IMR-90 (cell line): Measurements from ENCODE around the gene C1QTNF1. TPM values are rescaled to one million over a fixed set of nuclear protein-coding genes. Genes with fewer than 3 reads are reported as not detected.

ENCODE experiments used
- ATAC-seq: fragments of 200-7000 bp; cut with Tn5 transposase; 2 replicates; pipeline ENCODE4 v1.9.1; 2020; ENCODE audit warnings: low read depth, mild to moderate bottlenecking, moderate library complexity
- BruUV-seq: library from RNA; stranded (reverse); fragments of 400-500 nt; replicated peaks from 2 replicates; lab custom pipeline; 2021; lab: Mats Ljungman, UMichigan
- CTCF ChIA-PET: fragments of 300-600 bp; formaldehyde crosslinking; extraction: SDS; loops from one replicate; lab custom pipeline; 2021; ENCODE audit warnings: antibody characterized with exemption; lab: Yijun Ruan, JAX
- POLR2A ChIA-PET: fragments of 300-600 bp; sonication (Branson Sonifier 250); formaldehyde crosslinking; loops from one replicate; lab custom pipeline; 2022; ENCODE audit warnings: antibody characterized with exemption; ENCODE audit not compliant: unreplicated experiment; lab: Charles Lee
- DNase-seq: peaks from one replicate; pipeline ENCODE4 v3.0.0; 2013
- H2AFZ ChIP-seq: replicated peaks from 2 replicates; pipeline ENCODE3; 2013; ENCODE audit warnings: low read length, mild to moderate bottlenecking; ENCODE audit not compliant: poor library complexity
- H2AK5ac ChIP-seq: 2 replicates; pipeline ENCODE4 v1.6.1; 2013; ENCODE audit warnings: low read depth, low read length, inconsistent platforms
- H2AK9ac ChIP-seq: replicated peaks from 2 replicates; pipeline ENCODE3; 2013; ENCODE audit warnings: mild to moderate bottlenecking, low read depth, low read length, moderate library complexity; ENCODE audit not compliant: poor library complexity
- H2BK120ac ChIP-seq: 2 replicates; pipeline ENCODE4 v1.6.1; 2013; ENCODE audit warnings: low read depth, low read length, inconsistent platforms
- H2BK15ac ChIP-seq: 3 replicates; pipeline ENCODE4 v1.6.1; 2013; ENCODE audit warnings: low read depth, low read length, inconsistent platforms
- H2BK20ac ChIP-seq: 2 replicates; pipeline ENCODE4 v1.6.1; 2013; ENCODE audit warnings: low read depth, mild to moderate bottlenecking, inconsistent platforms, low read length, moderate library complexity
- H2BK5ac ChIP-seq: 2 replicates; pipeline ENCODE4 v1.6.1; 2013; ENCODE audit warnings: mild to moderate bottlenecking, low read depth, low read length, inconsistent platforms; ENCODE audit not compliant: poor library complexity, severe bottlenecking
- H3K14ac ChIP-seq: replicated peaks from 2 replicates; pipeline ENCODE4 v1.6.1; 2013; ENCODE audit warnings: low read depth, low read length, inconsistent platforms
- H3K18ac ChIP-seq: 2 replicates; pipeline ENCODE4 v1.6.1; 2013; ENCODE audit warnings: low read depth, low read length, control low read depth
- H3K23ac ChIP-seq: 2 replicates; pipeline ENCODE4 v1.6.1; 2013; ENCODE audit warnings: low read depth, low read length, inconsistent platforms
- H3K27ac ChIP-seq: 2 replicates; pipeline ENCODE4 v1.5.1; 2013; ENCODE audit warnings: mild to moderate bottlenecking, control low read depth, low read length; ENCODE audit not compliant: insufficient read depth
- H3K27me3 ChIP-seq: 2 replicates; pipeline ENCODE4 v1.6.1; 2013; ENCODE audit warnings: low read length; ENCODE audit not compliant: control insufficient read depth, insufficient read depth
- H3K36me3 ChIP-seq: 2 replicates; pipeline ENCODE4 v1.6.1; 2013; ENCODE audit warnings: low read length, mixed read lengths; ENCODE audit not compliant: control insufficient read depth, insufficient read depth
- H3K4ac ChIP-seq: 2 replicates; pipeline ENCODE4 v1.6.1; 2013; ENCODE audit warnings: low read depth, low read length, inconsistent platforms
- H3K4me1 ChIP-seq: 2 replicates; pipeline ENCODE4 v1.6.1; 2013; ENCODE audit warnings: low read length, mixed read lengths; ENCODE audit not compliant: control insufficient read depth, insufficient read depth
- H3K4me2 ChIP-seq: 2 replicates; pipeline ENCODE4 v1.6.1; 2013; ENCODE audit warnings: low read depth, mild to moderate bottlenecking, control low read depth, low read length, moderate library complexity
- H3K4me3 ChIP-seq: 2 replicates; pipeline ENCODE4 v1.5.1; 2013; ENCODE audit warnings: low read depth, mild to moderate bottlenecking, control low read depth, low read length, moderate library complexity; ENCODE audit not compliant: insufficient read depth
- H3K56ac ChIP-seq: 2 replicates; pipeline ENCODE4 v1.6.1; 2013; ENCODE audit warnings: low read length, inconsistent platforms; ENCODE audit not compliant: insufficient read depth; ENCODE audit errors: extremely low read depth
- H3K79me1 ChIP-seq, 2 experiments: 2 replicates each; pipeline ENCODE4 v1.6.1; 2013; ENCODE audit warnings: low read length in 2 of 2, inconsistent platforms in 1 of 2, low read depth in 1 of 2
- H3K9ac ChIP-seq: 2 replicates; pipeline ENCODE4 v1.6.1; 2013; ENCODE audit warnings: low read depth, low read length, control low read depth
- H3K9me1 ChIP-seq: 2 replicates; pipeline ENCODE4 v1.6.1; 2013; ENCODE audit warnings: low read length, inconsistent platforms; ENCODE audit not compliant: insufficient read depth
- H3K9me3 ChIP-seq: 2 replicates; pipeline ENCODE4 v1.6.1; 2013; ENCODE audit warnings: low read length; ENCODE audit not compliant: control insufficient read depth, insufficient read depth
- H4K20me1 ChIP-seq: 2 replicates; pipeline ENCODE4 v1.6.1; 2013; ENCODE audit warnings: low read length, inconsistent platforms; ENCODE audit not compliant: insufficient read depth
- H4K5ac ChIP-seq: 2 replicates; pipeline ENCODE4 v1.6.1; 2013; ENCODE audit warnings: mild to moderate bottlenecking, low read depth, low read length, control low read depth
- H4K8ac ChIP-seq, 2 experiments: 2 replicates each; pipeline ENCODE4 v1.6.1; 2013; ENCODE audit warnings: low read depth in 2 of 2, low read length in 2 of 2, control low read depth in 1 of 2, inconsistent platforms in 1 of 2
- H4K91ac ChIP-seq: 2 replicates; pipeline ENCODE4 v1.6.1; 2013; ENCODE audit warnings: low read depth, low read length, inconsistent platforms; ENCODE audit not compliant: insufficient read depth
- BHLHE40 ChIP-seq: fragments of 150-350 bp; IDR thresholded peaks from 2 replicates; pipeline ENCODE4 v1.6.1; 2016; ENCODE audit warnings: mild to moderate bottlenecking, low read depth, low read length
- CEBPB ChIP-seq: IDR thresholded peaks from 2 replicates; pipeline ENCODE4 v1.6.1; 2012; ENCODE audit warnings: low read depth, low read length, improper control_type of control experiment
- CHD1 ChIP-seq: IDR thresholded peaks from 2 replicates; pipeline ENCODE4 v1.6.1; 2012; ENCODE audit warnings: low read depth, low read length, improper control_type of control experiment
- FOS ChIP-seq: fragments of 150-350 bp; IDR thresholded peaks from 2 replicates; pipeline ENCODE4 v1.6.1; 2016; ENCODE audit warnings: low read depth, low read length
- MAFK ChIP-seq: IDR thresholded peaks from 2 replicates; pipeline ENCODE4 v1.6.1; 2012; ENCODE audit warnings: low read depth, low read length, improper control_type of control experiment
- MAZ ChIP-seq: IDR thresholded peaks from 2 replicates; pipeline ENCODE4 v1.6.1; 2012; ENCODE audit warnings: low read depth, mild to moderate bottlenecking, low read length, improper control_type of control experiment, moderate library complexity, borderline replicate concordance
- MXI1 ChIP-seq: IDR thresholded peaks from 2 replicates; pipeline ENCODE4 v1.6.1; 2012; ENCODE audit warnings: low read depth, mild to moderate bottlenecking, low read length, moderate library complexity, borderline replicate concordance
- NFE2L2 ChIP-seq: fragments of 150-350 bp; IDR thresholded peaks from 2 replicates; pipeline ENCODE4 v1.6.1; 2016; ENCODE audit warnings: low read depth, mild to moderate bottlenecking, low read length
- POLR2A ChIP-seq: IDR thresholded peaks from 2 replicates; pipeline ENCODE4 v1.6.1; 2012; ENCODE audit warnings: mild to moderate bottlenecking, low read depth, low read length
- RAD21 ChIP-seq: IDR thresholded peaks from 2 replicates; pipeline ENCODE4 v1.6.1; 2012; ENCODE audit warnings: low read length, improper control_type of control experiment
- RCOR1 ChIP-seq: IDR thresholded peaks from 2 replicates; pipeline ENCODE4 v1.6.1; 2012; ENCODE audit warnings: mild to moderate bottlenecking, low read length, improper control_type of control experiment; ENCODE audit not compliant: insufficient replicate concordance
- RFX5 ChIP-seq: IDR thresholded peaks from 2 replicates; pipeline ENCODE4 v1.8.0; 2012; ENCODE audit warnings: low read depth, mild to moderate bottlenecking, low read length, moderate library complexity
- SMC3 ChIP-seq: fragments of 150-350 bp; IDR thresholded peaks from 2 replicates; pipeline ENCODE4 v1.6.1; 2016; ENCODE audit warnings: low read depth, mild to moderate bottlenecking, antibody characterized with exemption, low read length, moderate library complexity
- WGBS, 2 experiments: methylation state at CpG; one replicate each; pipeline versions ENCODE4 v1.1.5 to v1.1.7; 2013; ENCODE audit warnings: missing lambda C conversion rate in 2 of 2; ENCODE audit not compliant: insufficient read length in 1 of 2; ENCODE audit errors: extremely low coverage in 2 of 2; 5-methylcytosine and 5-hydroxymethylcytosine counted together
- dilution Hi-C: fragments of 300-500 bp; cut with HindIII; formaldehyde crosslinking; loops from one replicate; pipeline ENCODE4 v1.14.3; 2018; ENCODE audit warnings: low sequenced_read_pairs; ENCODE audit not compliant: unreplicated experiment
- in situ Hi-C: fragments of 300-500 bp; cut with MboI; formaldehyde crosslinking; loops from 3 replicates; pipeline ENCODE4 v1.14.3; 2019; ENCODE audit warnings: low sequenced_read_pairs, inconsistent platforms, mixed read lengths
- intact Hi-C: fragments of 100-400 bp; cut with micrococcal nuclease; formaldehyde crosslinking; loops from 2 replicates; pipeline ENCODE4 v1.10.0; 2022
- polyA plus RNA-seq, 3 experiments: library from polyadenylated mRNA; depleted of rRNA; stranded (reverse); fragments of >200 nt; gene quantifications; 2 replicates each; pipeline ENCODE4 v1.2.3, GENCODE V29; 2012; ENCODE audit warnings: low replicate concordance in 1 of 3
- total RNA-seq: library from RNA; depleted of rRNA; stranded (reverse); fragments of >200 nt; gene quantifications from 2 replicates; pipeline ENCODE4 v1.2.3, GENCODE V29; 2012
- TF ChIP-seq, protein P1 (sequence below): fragments of 150-350 bp; IDR thresholded peaks from 2 replicates; pipeline ENCODE4 v1.6.1; 2017; ENCODE audit warnings: mild to moderate bottlenecking, antibody characterized with exemption, low read length, low read depth
- TF ChIP-seq, protein P2 (sequence below): conservative IDR thresholded peaks from 2 replicates; pipeline ENCODE4 v1.5.1; 2012; ENCODE audit warnings: mild to moderate bottlenecking, low read depth, low read length, improper control_type of control experiment

Gene C1QTNF1
- total and polyA plus RNA-seq, 2 of the 4 experiments (the other 2 are of a cell fraction), result 3.4 to 8.4 TPM

- dilution Hi-C loops, result no loop called here
- intact Hi-C loops, result no loop called here
- Histone ChIP-seq H3K4me1 (peaks cover 33% of the 10 kb centered on the region), H3K27me3 (peaks cover 2% of the 10 kb centered on the region; the same call in 1 of the 2 replicates), H3K4me3 (peak overlapping the region; percentile 85), H4K5ac (0 out of 2 replicates have a peak overlapping the region, but pooled peaks have one; percentile 4), H3K27ac (no peak overlapping the region), H4K20me1 (no peaks in the 10 kb centered on the region), H3K9me1 (peaks cover 24% of the 10 kb centered on the region), H2BK5ac (no peak overlapping the region), H3K79me1 (peaks cover 7 to 31% of the 10 kb centered on the region in 2 experiments; a peak in 2 of 4 replicates), H2BK20ac (peak overlapping the region; percentile 61), H2AFZ (peak overlapping the region; percentile 96), H3K9ac (peak overlapping the region; percentile 76; the same call in 1 of the 2 replicates), H2BK120ac (peak overlapping the region; percentile 28), H2AK5ac (peak overlapping the region; percentile 87), H3K4me2 (peak overlapping the region; percentile 85), H4K8ac (peak overlapping the region in 1 of 2 experiments; percentile 43; a peak in 2 of 4 replicates), H3K23ac (peak overlapping the region; percentile 66), H3K14ac (0 out of 2 replicates have a peak overlapping the region, but pooled peaks have one; percentile 48), H2AK9ac (peak overlapping the region; percentile 87), H3K4ac (peak overlapping the region; percentile 74), H3K9me3 (no peaks in the 10 kb centered on the region), H4K91ac (peak overlapping the region; percentile 52; the same call in 1 of the 2 replicates), H3K18ac (no peak overlapping the region), H3K36me3 (no peaks in the 10 kb centered on the region), H2BK15ac (peak overlapping the region; percentile 65; the same call in 2 of the 3 replicates), H3K56ac (no peak overlapping the region)
- POLR2A ChIA-PET, result no interaction called here
- 65% methylated on average over 12 of the region's 31 CpGs; no CpG with 5 or more reads in 1 of the 2 experiments for WGBS, 2 experiments
- in situ Hi-C loops, result loop anchor here (5.0 kb wide), 1 partner anchor 57 kb away; no protein-coding TSS in a partner anchor
- DNase-seq (no peak), ATAC-seq (no peak)
- TF ChIP-seq RAD21 (no peak), FOS (no peak), POLR2A (no peak), SMC3 (no peak), RCOR1 (no peak), MAFK (no peak), MXI1 (no peak), BHLHE40 (no peak), NFE2L2 (no peak), RFX5 (no peak), CHD1 (no peak), MAZ (no peak), CEBPB (no peak)
- TF ChIP-seq, protein P1, sequence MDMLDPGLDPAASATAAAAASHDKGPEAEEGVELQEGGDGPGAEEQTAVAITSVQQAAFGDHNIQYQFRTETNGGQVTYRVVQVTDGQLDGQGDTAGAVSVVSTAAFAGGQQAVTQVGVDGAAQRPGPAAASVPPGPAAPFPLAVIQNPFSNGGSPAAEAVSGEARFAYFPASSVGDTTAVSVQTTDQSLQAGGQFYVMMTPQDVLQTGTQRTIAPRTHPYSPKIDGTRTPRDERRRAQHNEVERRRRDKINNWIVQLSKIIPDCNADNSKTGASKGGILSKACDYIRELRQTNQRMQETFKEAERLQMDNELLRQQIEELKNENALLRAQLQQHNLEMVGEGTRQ, result no peak
- TF ChIP-seq, protein P2, sequence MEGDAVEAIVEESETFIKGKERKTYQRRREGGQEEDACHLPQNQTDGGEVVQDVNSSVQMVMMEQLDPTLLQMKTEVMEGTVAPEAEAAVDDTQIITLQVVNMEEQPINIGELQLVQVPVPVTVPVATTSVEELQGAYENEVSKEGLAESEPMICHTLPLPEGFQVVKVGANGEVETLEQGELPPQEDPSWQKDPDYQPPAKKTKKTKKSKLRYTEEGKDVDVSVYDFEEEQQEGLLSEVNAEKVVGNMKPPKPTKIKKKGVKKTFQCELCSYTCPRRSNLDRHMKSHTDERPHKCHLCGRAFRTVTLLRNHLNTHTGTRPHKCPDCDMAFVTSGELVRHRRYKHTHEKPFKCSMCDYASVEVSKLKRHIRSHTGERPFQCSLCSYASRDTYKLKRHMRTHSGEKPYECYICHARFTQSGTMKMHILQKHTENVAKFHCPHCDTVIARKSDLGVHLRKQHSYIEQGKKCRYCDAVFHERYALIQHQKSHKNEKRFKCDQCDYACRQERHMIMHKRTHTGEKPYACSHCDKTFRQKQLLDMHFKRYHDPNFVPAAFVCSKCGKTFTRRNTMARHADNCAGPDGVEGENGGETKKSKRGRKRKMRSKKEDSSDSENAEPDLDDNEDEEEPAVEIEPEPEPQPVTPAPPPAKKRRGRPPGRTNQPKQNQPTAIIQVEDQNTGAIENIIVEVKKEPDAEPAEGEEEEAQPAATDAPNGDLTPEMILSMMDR, result no peak
- BruUV-seq, result no TSS peak
- CTCF ChIA-PET, result interaction anchor here (0.8 kb wide), 1 partner anchor 57 kb away, joined by 3 read pairs; no protein-coding TSS in a partner anchor
Measured at GRCh38 chr17:79024901-79025737, 1.1 kb downstream of the C1QTNF1 start.
